Muscle of back (tissue), 11 donors: ENCODE results near the gene KRT84. TPM values are rescaled to one million over a fixed set of nuclear protein-coding genes. Genes with fewer than 3 reads are reported as not detected.
"Not testable (repeated sequence)": the region's sequence is repeated elsewhere in the genome, so short reads cannot be mapped to it uniquely, and the experiment has no call there.

Experiments used
- DNase-seq, 3 donors: peaks; one replicate each; pipeline versions ENCODE4 v3.0.0 to v3.0.0-alpha.2; 2013
- polyA plus RNA-seq, 10 donors: library from polyadenylated mRNA; unstranded; fragments of 120-200 nt; gene quantifications; one replicate each; pipeline ENCODE4 v1.2.1, GENCODE V29; 2013; ENCODE audit not compliant: insufficient read length in 10 of 10

The KRT84 gene
- polyA plus RNA-seq, 10 donors = not detected

- DNase-seq = no peak
These were observed 27.8 kb upstream of the KRT84 start for GRCh38 chr12:52413202-52413601.

GRCh38 chr12:52411815-52412214 is 26.4 kb upstream of the KRT84 start:
- no peak for DNase-seq

GRCh38 chr12:52410589-52411248 is 25.3 kb upstream of the KRT84 start:
- not testable (repeated sequence) for DNase-seq

GRCh38 chr12:52407918-52408317 is 22.5 kb upstream of the KRT84 start:
- no peak for DNase-seq

- no peak for DNase-seq
These were observed 20.5 kb upstream of the KRT84 start, which contains the start of gene KRT82 for GRCh38 chr12:52405922-52406385. Gene KRT82, minus strand, starts transcription at chr12:52406335. Its CDS starts 58 bp downstream, at chr12:52406277.

- no peak for DNase-seq
These were observed 19.5 kb upstream of the KRT84 start for GRCh38 chr12:52404951-52405350.

- no peak for DNase-seq
These were observed 18.1 kb upstream of the KRT84 start for GRCh38 chr12:52403561-52403960.

GRCh38 chr12:52402873-52403540 is 17.6 kb upstream of the KRT84 start:
- no peak for DNase-seq

GRCh38 chr12:52402377-52402776 is 16.9 kb upstream of the KRT84 start:
- no peak for DNase-seq

- no peak for DNase-seq
These were observed 16.5 kb upstream of the KRT84 start for GRCh38 chr12:52401926-52402325.

GRCh38 chr12:52401526-52401925 is 16.1 kb upstream of the KRT84 start:
- DNase-seq = no peak

- no peak for DNase-seq
These were observed 15.5 kb upstream of the KRT84 start for GRCh38 chr12:52400906-52401305.

- DNase-seq = no peak
These were observed 14.3 kb upstream of the KRT84 start for GRCh38 chr12:52399756-52400155.

- no peak for DNase-seq
These were observed 12.7 kb upstream of the KRT84 start for GRCh38 chr12:52398176-52398575.

GRCh38 chr12:52396656-52397055 is 11.2 kb upstream of the KRT84 start:
- DNase-seq = no peak

GRCh38 chr12:52395761-52396434 is 10.4 kb upstream of the KRT84 start:
- DNase-seq = peak in 1 of 3 donors; percentile 18

GRCh38 chr12:52394836-52395405 is 9.5 kb upstream of the KRT84 start:
- DNase-seq = no peak

GRCh38 chr12:52392465-52393007 is 7.1 kb upstream of the KRT84 start:
- DNase-seq = no peak

GRCh38 chr12:52391618-52392002 is 6.2 kb upstream of the KRT84 start:
- DNase-seq = peak; percentile 29 to 52 (median 33)

- DNase-seq = peak in 1 of 3 donors; percentile 15
These were observed 5.5 kb upstream of the KRT84 start for GRCh38 chr12:52390739-52391617.
